T-helper 9 cell (primary cell): ENCODE data around the gene RETREG2.

Experiments
- DNase-seq: peaks from one replicate; pipeline ENCODE4 v3.0.0-alpha.2; 2020

RETREG2 gene

DNA sequence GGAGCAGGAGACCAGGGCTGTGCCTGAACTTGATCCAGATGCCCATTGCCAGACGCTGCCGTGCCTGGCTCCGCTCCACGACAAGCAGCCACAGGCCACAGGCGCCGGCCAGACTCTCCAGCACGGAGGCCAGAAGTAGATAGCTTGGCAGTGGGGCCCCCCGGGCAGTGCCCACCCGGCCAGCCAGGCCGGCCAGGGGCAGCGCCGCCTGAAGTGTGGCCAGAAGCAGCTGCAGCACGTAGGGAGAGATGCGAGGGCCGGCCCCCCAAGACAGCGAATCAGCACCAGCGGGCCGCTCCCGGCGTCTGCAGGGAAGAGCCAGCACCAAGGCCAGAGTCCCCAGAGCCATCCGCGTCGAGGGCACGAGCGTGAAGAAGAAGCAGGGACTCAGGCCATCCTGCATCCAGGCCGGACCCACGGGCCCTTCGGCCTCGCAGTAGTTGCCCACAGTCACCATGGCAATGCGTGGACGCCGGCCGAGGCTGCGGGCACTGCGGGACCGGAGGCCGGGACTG lies 40.2 kb downstream of the RETREG2 start:
- DNase-seq, result peak; percentile 18

DNA sequence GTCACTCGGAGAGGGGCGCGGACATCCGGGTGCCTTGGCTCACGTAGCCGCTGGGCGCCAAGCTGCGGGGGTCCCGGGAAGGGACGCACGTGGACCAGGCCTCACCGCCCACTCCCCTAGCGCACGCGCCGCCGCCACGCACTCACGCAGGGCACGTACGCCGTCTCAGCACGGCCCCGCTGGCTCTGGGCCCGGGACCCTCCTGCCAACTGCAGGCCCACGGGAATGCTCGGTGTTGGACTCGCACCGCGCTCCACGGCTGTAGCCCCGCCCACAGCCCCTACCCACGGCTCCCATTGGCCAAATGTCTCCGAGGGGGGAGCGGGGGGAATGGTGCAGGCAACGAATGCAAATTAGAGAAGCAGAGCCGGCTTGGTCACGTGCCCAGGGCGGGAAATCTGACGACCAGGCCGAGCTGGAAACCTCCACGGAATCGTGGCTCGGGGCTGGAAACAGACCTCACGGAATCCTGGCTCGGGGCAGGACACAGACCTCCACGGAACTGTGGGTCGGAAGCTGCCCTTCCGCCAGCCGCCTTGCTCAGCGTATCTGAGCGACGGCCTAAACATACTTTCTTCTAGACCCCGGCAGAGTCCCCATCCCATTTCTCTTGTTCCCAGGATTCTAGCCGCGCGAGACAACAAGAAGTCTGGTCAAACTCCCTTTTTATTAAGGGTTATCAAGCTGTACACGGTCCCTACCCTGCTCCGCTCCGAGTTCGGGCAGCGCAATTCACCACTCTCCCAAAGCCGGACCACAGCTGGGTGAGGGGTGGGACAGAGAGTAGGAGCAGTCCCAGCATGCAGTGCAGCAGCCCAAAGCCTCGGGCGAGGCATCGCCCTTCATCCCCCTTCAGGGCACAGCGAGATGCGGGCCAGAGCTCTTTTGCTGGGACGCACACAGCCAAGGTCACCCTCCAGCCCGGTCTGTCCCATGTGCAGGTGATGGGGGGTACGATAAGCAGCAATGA lies 40.9 kb downstream of the RETREG2 start, which contains the start of gene ABCB6:
Gene ABCB6, minus strand, starts transcription at position 227 of the 970 bp plus-strand sequence. CDS start 285 bp downstream, outside the sequence.
- peak; percentile 83 for DNase-seq

DNA sequence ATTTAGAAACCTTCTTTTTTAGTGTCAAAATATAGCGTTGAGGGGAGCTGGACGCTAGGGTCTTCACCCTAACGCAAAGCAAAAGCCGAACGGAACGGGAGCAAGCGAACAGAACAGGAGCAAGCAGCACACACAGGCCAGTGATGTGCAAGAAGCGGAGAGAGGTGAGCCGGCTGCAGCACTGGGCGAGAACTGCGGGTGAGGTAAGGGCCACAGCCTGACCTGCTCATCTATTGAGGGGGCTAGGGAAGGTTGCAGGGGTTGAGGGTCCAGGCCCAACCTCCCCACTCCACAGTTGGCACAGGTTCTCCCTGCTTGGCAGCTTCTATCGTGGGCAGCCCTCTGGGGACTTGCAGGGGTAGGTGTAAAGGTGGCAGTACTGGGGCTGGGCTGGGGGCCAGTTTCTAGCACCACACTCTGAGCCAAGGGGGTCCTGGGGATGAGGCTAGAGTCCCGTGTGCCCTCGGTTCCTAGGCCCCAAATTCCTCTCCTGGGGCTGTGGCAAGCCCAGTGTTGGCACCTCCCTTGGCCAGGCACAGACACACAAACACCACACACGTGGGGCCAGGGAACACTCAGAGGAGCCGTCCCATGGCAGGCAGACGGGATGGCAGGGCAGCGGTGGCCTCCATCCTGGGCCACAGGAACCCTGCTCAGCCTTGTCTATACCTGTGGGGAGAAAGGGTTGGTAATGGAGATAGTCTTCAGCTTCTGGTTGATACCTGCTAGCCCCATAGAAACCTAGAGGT lies 41.9 kb downstream of the RETREG2 start:
- DNase-seq, result no peak

DNA sequence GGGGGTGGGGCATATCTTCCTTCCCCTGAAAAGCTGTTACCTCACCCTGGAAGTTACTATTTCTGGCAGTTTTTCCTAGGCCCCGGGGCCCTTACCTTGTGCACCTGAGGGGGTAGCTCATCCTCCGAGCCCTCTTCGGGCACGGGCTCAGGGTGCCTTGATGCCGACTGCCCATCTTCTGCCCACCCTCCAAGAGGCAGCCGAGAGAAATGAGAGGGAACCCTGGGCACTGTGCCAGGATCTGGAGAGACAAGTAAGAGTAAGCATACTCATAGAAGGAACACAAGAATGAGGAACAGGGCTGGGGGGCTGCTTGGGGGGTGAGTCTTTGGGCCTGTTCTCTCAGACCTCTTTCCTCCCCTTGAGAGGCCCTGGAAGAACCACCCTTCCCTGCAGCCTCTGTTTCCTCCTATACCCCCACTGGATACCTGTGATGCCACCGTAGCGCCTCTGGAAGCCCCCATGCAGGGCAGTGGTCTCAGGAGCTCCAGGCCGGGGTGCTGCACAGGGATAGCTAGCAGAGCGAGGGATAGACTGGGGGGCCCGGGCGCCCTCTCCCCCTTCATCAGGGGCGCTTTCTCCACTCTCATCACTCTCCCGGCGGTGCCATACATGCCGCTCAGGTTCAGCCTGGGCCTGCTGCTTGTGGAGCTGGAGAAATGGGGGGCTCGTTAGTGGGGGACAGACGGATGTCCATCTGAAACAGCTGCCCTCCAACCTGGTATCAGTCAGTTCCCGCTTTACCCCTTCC lies 42.8 kb downstream of the RETREG2 start:
- DNase-seq, result no peak

DNA sequence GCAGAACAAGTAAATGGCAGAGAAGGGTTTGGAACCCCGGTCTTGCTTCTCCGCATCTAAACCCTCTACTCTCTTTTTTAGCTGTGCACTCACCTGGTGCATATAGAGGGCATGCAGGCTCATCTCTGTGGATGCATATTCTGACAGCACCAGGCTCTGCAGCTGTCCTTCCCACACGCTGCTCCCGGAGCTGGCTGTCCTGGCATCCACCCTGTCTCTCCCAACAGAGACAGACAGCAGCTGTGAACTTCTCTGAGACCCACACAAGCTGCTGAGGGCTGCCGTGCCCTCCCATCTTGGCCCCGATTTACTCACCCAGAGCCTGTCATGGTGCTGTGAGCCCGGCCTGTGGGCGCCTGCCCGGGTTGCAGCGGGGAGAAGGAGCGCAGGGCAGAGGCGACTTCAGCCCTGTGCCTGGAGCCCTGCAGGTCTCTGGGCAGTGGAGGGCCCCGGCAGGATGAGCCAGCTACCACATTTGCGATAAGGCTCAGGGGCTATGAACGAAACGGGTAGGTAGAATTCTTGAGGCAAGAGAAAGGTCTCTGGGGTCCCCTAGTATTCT lies 44.0 kb downstream of the RETREG2 start:
- DNase-seq, result no peak

DNA sequence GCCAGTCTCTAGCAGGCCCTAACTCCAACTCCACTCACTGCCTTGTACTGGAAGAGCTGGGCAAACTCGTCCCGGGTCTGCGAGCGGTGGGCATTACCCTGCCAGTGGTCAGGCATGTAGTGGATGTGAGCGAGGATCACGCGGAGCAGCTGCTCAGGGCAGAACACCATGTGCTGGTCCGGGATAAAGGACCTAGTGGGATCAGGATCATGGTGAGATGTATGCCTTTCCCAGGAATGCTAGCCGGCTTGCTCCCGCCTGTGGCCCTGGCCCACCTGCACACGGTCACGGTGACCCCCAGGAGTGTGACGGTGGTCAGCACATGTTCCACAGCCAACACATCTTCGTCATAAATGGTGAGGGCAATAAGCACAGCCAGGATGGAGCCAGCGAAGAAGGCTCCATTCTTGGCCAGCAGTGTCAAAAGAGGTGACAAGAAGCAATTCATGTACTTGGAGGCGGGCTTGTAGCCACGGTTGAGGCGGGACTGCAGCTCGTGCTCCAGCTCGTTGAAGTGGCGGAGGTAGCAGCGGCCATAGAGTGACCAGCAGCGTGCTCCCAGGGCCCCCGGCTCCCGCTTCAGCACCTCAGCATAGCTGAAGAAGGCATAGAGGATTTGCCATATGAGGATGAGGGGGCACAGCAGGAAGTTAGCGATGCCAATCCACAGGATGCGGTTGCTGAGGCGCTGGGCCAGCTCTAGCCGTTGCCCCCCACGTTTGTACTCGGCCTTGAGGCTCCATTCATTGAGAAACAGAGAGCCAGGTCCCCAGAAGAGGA lies 45.9 kb downstream of the RETREG2 start:
- DNase-seq, result no peak

DNA sequence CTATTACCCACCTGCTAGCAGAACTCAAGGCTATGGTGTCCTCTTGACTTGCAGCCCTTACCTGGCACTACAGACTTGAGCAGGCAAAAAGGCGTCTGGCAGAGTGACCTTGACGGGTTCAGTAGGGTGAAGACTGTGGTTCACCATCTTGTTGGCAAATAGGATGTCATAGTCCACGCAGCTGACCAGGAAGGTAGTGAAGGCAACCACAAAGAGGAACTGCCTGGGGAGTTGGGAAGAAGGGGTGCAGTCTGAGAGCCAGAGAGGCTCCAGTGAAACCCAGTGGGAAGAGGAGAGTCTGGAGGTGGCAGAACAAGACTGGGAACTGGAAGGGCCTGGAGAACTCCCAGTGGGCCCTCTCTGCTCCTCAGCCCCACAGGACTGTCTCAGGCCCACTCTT lies 47.3 kb downstream of the RETREG2 start:
- no peak for DNase-seq

DNA sequence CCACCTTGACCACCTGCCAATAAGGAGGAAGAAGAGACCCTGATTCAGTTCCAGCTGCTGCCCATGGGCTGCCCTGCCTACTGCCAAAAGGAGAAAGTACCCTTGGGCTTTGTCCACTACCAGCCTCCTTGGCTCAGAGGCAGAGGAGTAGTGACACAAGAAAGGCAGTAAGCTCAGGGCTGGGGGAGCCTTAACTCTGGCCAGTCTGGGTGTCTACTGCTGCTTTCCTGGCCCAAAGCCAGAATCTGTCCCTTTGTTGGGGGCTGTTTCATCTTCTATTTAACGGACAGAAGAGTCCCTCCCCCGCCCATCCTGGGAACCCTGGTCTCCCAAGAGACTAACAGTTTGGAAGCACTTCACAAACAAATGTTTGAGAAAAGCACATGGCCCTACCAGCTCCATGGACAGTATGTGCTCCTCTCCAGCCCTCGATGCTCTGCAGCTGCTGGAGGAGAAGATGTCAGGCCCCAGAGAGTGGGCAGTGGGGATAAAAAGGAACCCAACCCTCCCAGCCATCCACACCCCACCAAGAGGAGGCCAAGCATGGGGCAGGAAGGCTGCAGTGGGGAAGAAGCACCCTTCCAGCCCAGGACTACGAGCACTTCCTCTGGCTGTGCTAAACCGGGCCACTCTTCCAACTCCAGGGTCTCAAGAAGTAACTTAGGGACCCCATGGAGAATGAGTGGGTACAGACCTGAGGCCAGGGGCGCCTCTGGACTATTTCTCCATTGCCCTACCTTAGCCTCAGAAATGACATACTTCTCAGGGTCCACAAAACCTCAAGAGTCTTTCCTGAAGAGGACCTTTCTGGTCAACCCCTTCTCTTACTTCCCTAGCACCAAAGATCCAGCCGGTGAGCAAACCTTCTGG lies 50.2 kb downstream of the RETREG2 start:
- DNase-seq, result no peak

DNA sequence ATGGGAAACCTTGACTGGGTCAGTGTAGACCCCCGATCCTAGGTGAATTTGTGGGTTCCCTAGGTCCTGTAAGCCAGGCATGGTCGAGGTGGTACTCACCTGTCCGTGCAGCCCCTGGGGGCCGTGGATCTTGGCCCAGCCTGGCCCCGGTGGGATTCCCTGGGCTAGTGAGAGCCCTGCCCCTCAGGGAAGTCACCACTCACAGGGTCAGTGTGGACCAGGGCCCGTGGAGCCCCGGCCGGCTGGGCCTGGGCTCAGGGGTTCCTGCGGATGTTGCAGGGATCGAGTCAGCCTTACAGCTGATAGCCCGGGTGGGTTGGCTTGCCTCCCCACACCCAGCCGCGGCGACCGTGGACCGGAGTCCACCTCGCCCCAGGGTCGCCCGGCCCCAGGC lies 50.8 kb downstream of the RETREG2 start:
- DNase-seq, result no peak

DNA sequence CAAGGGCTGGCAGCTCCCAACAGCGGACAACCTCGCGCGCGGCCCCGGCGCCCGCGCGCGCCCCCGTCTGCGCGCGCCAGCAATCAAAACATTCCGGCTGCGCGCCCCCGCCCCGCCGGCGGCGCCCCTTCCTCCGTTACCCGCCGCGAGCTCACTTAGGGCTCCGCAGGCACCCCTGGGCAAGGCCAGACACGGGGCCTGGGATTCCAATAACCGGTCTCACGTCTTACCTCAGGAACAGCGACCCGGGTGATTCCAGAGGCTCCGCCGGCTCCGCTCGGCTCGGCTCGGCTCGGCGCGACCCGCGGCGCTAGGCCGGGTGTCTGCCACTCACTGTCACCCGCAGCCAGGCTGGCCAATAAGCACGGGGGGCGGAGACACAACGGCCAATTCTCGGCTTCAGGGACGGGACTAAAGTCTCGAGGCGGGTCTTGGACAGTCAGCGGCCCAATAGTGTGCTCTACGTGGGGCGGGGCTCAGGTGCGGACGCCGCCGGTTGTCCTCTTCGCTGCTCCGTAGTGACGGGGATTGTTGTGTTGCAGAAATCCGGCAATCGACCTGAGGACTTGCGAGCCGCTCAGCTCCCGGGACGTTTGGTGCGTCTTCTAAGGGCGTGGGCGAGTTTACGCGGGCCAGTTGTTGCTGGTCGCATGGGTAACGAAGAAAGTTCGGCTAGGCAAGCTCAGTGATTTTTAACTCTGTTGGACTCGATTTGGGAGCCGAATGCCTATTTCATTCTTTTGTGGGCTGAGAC lies 51.4 kb downstream of the RETREG2 start, which contains the start of the genes ANKZF1 and ATG9A:
Gene ANKZF1, plus strand, starts transcription at position 502 of the 754 bp plus-strand sequence. CDS start 452 bp downstream, outside the sequence.
Gene ATG9A, minus strand, starts transcription at position 332 of the 754 bp plus-strand sequence. CDS start 1,612 bp downstream, outside the sequence.
- peak; percentile 94 for DNase-seq

DNA sequence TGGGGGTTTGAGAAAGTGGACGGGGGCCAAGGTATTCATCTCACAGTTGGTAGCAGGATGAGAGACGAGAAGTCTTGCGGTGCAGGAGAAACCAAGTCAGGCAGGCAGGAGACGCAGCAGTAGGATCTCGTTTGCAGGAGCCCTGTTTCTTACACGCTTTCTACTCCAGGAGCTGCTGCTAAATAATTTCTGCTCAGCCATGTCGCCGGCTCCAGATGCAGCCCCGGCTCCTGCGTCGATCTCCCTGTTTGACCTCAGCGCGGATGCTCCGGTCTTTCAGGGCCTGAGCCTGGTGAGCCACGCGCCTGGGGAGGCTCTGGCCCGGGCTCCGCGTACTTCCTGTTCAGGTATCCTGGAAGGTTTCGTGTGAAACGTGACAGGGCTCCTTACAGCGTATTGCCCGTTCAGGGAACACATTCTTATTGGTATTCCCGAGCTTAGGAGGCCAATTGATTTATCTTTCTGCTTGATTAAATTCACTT lies 52.0 kb downstream of the RETREG2 start:
- peak; percentile 24 for DNase-seq

DNA sequence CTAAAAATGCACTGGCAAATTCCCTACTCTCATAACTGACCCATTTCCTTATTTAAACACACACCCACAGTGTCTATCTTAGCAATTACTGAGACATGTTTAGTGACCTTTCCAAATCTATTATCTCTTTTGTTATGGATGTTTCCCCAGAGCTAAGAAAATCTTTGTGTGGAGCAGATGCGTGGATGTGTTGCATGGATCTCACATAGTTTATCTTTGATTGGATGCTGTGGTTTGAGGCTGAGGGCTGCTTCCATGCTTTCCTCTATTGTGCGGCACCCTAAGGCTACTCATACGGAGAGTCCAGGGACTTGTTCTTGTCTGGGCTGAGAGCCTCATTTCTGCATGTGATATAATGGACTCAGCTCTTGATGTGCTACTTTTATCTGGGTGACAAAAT lies 56.3 kb downstream of the RETREG2 start:
- DNase-seq, result no peak
